WTC11 (cell line): ENCODE data around the gene MARCKSL1. TPM values are rescaled to one million over a fixed set of nuclear protein-coding genes. Genes with fewer than 3 reads are reported as not detected.

Experiments used
- ATAC-seq: fragments of 200-7000 bp; cut with Tn5 transposase; 2 replicates; pipeline ENCODE4 v1.10.0; 2021; ENCODE audit warnings: mild to moderate bottlenecking, moderate library complexity
- CTCF ChIA-PET: fragments of 300-600 bp; sonication (Branson Sonifier 250); formaldehyde crosslinking; loops from one replicate; lab custom pipeline; 2021; ENCODE audit warnings: antibody characterized with exemption; lab: Charles Lee
- POLR2A ChIA-PET: fragments of 350-600 bp; sonication (Branson Sonifier 250); formaldehyde crosslinking; loops from one replicate; lab custom pipeline; 2021; ENCODE audit warnings: antibody characterized with exemption; lab: Charles Lee
- DNase-seq: peaks from one replicate; pipeline ENCODE4 v3.0.0; 2021; ENCODE audit warnings: low spot score
- H3K27ac Mint-ChIP-seq: 2 replicates; pipeline ENCODE4 v1.8.0; 2021; ENCODE audit warnings: mixed read lengths
- H3K27me3 Mint-ChIP-seq: 2 replicates; pipeline ENCODE4 v1.8.0; 2021; ENCODE audit warnings: low read depth, mild to moderate bottlenecking, moderate library complexity, mixed read lengths
- H3K36me3 Mint-ChIP-seq: 2 replicates; pipeline ENCODE4 v1.8.0; 2021; ENCODE audit warnings: mixed read lengths
- H3K4me1 Mint-ChIP-seq: 2 replicates; pipeline ENCODE4 v1.8.0; 2022; ENCODE audit warnings: mixed read lengths
- H3K4me3 Mint-ChIP-seq: 2 replicates; pipeline ENCODE4 v1.8.0; 2021; ENCODE audit warnings: mild to moderate bottlenecking, moderate library complexity, mixed read lengths
- H3K9me3 Mint-ChIP-seq: 2 replicates; pipeline ENCODE4 v1.8.0; 2021; ENCODE audit warnings: mixed read lengths
- AFF4 ChIP-seq: sonication (generic); formaldehyde crosslinking; IDR thresholded peaks from 2 replicates; pipeline ENCODE4 v1.8.1; 2023; ENCODE audit warnings: mild to moderate bottlenecking, missing genetic modification reagents, borderline replicate concordance
- CREB1 ChIP-seq: sonication (generic); formaldehyde crosslinking; IDR thresholded peaks from 2 replicates; pipeline ENCODE4 v1.8.0; 2023; ENCODE audit warnings: mild to moderate bottlenecking, missing genetic modification reagents
- CREM ChIP-seq: sonication (generic); formaldehyde crosslinking; IDR thresholded peaks from 2 replicates; pipeline ENCODE4 v1.8.1; 2022; ENCODE audit warnings: mild to moderate bottlenecking, missing genetic modification reagents, moderate library complexity
- E2F1 ChIP-seq: sonication (generic); formaldehyde crosslinking; IDR thresholded peaks from 2 replicates; pipeline ENCODE4 v1.8.0; 2022; ENCODE audit warnings: mild to moderate bottlenecking, missing genetic modification reagents
- E2F5 ChIP-seq: sonication (generic); formaldehyde crosslinking; IDR thresholded peaks from 2 replicates; pipeline ENCODE4 v1.8.1; 2022; ENCODE audit warnings: mild to moderate bottlenecking, moderate library complexity, missing genetic modification reagents
- EMX1 ChIP-seq: fragments of 250-450 bp; sonication (Bioruptor Pico); IDR thresholded peaks from 2 replicates; pipeline ENCODE4 v1.8.0; 2021; ENCODE audit warnings: mild to moderate bottlenecking
- FOXP1 ChIP-seq: sonication (generic); formaldehyde crosslinking; IDR thresholded peaks from 2 replicates; pipeline ENCODE4 v1.8.0; 2022; ENCODE audit warnings: missing genetic modification reagents, mild to moderate bottlenecking, moderate library complexity, borderline replicate concordance
- GABPB1 ChIP-seq: sonication (generic); formaldehyde crosslinking; IDR thresholded peaks from 2 replicates; pipeline ENCODE4 v1.8.1; 2023; ENCODE audit warnings: mild to moderate bottlenecking, missing genetic modification reagents
- GRHL2 ChIP-seq: fragments of 250-450 bp; sonication (Bioruptor Pico); IDR thresholded peaks from 2 replicates; pipeline ENCODE4 v1.8.0; 2022; ENCODE audit warnings: mild to moderate bottlenecking, moderate library complexity; ENCODE audit not compliant: insufficient replicate concordance, severe bottlenecking
- JAZF1 ChIP-seq: fragments of 250-450 bp; sonication (Bioruptor Pico); IDR thresholded peaks from 2 replicates; pipeline ENCODE4 v1.9.0; 2021; ENCODE audit warnings: moderate library complexity, mild to moderate bottlenecking, inconsistent platforms
- KAT7 ChIP-seq: sonication (generic); formaldehyde crosslinking; IDR thresholded peaks from 2 replicates; pipeline ENCODE4 v1.8.1; 2023; ENCODE audit warnings: missing genetic modification reagents, mild to moderate bottlenecking, borderline replicate concordance
- MAX ChIP-seq: sonication (generic); formaldehyde crosslinking; IDR thresholded peaks from 2 replicates; pipeline ENCODE4 v1.8.0; 2022; ENCODE audit warnings: mild to moderate bottlenecking, missing genetic modification reagents
- NFE2L1 ChIP-seq: sonication (generic); formaldehyde crosslinking; IDR thresholded peaks from 2 replicates; pipeline ENCODE4 v1.8.1; 2023; ENCODE audit warnings: missing genetic modification reagents
- NR2C2 ChIP-seq: sonication (generic); formaldehyde crosslinking; IDR thresholded peaks from 2 replicates; pipeline ENCODE4 v1.8.0; 2022; ENCODE audit warnings: mild to moderate bottlenecking, missing genetic modification reagents
- SMAD4 ChIP-seq: sonication (generic); formaldehyde crosslinking; IDR thresholded peaks from 2 replicates; pipeline ENCODE4 v1.8.0; 2022; ENCODE audit warnings: mild to moderate bottlenecking, missing genetic modification reagents
- TEAD1 ChIP-seq: sonication (generic); formaldehyde crosslinking; IDR thresholded peaks from 2 replicates; pipeline ENCODE4 v1.8.0; 2022; ENCODE audit warnings: mild to moderate bottlenecking, missing genetic modification reagents
- ZBTB21 ChIP-seq: sonication (generic); formaldehyde crosslinking; IDR thresholded peaks from 2 replicates; pipeline ENCODE4 v1.8.1; 2023; ENCODE audit warnings: mild to moderate bottlenecking, missing genetic modification reagents, borderline replicate concordance
- ZBTB43 ChIP-seq: sonication (generic); formaldehyde crosslinking; IDR thresholded peaks from 2 replicates; pipeline ENCODE4 v1.8.1; 2023; ENCODE audit warnings: mild to moderate bottlenecking, missing genetic modification reagents
- ZNF263 ChIP-seq: sonication (generic); formaldehyde crosslinking; IDR thresholded peaks from 2 replicates; pipeline ENCODE4 v1.8.1; 2022; ENCODE audit warnings: low read depth, mild to moderate bottlenecking, moderate library complexity, missing genetic modification reagents
- ZNF396 ChIP-seq: fragments of 250-450 bp; sonication (Bioruptor Pico); IDR thresholded peaks from 2 replicates; pipeline ENCODE4 v1.8.0; 2021; ENCODE audit warnings: mild to moderate bottlenecking, moderate library complexity, borderline replicate concordance
- ZNF423 ChIP-seq: fragments of 250-450 bp; sonication (Bioruptor Pico); IDR thresholded peaks from 2 replicates; pipeline ENCODE4 v2.1.2; 2022; ENCODE audit warnings: mild to moderate bottlenecking, moderate library complexity
- ZNF425 ChIP-seq: fragments of 250-450 bp; sonication (Bioruptor Pico); conservative IDR thresholded peaks from 2 replicates; pipeline ENCODE4 v1.9.0; 2021; ENCODE audit warnings: mild to moderate bottlenecking
- ZNF671 ChIP-seq: fragments of 250-450 bp; sonication (Bioruptor Pico); IDR thresholded peaks from 2 replicates; pipeline ENCODE4 v1.8.0; 2021; ENCODE audit warnings: mild to moderate bottlenecking
- total RNA-seq: library from RNA; stranded (reverse); gene quantifications from 3 replicates; pipeline ENCODE4 v1.2.3, GENCODE V29; 2021

MARCKSL1 gene
- total RNA-seq, 1 experiment from 2014 or later = 450 TPM

GRCh38 chr1:32361308-32361673 is 25.3 kb upstream of the MARCKSL1 start (continued):
- TF ChIP-seq JAZF1 (CRISPR knock-in tag) (no peak), CREB1 (CRISPR knock-in tag) (peak; percentile 51; the same call in 1 of the 2 replicates), ZBTB21 (CRISPR knock-in tag) (peak; percentile 85), CREM (CRISPR knock-in tag) (no peak; the same call in 1 of the 2 replicates), NFE2L1 (CRISPR knock-in tag) (peak; percentile 76; the same call in 1 of the 2 replicates), GRHL2 (CRISPR knock-in tag) (no peak), ZNF263 (no peak), SMAD4 (peak; percentile 62; the same call in 1 of the 2 replicates), KAT7 (CRISPR knock-in tag) (no peak), ZNF396 (no peak), ZNF423 (CRISPR knock-in tag) (no peak), ZNF425 (CRISPR knock-in tag) (no peak), AFF4 (0 out of 2 replicates have a peak, but pooled peaks have one; percentile 17), MAX (CRISPR knock-in tag) (peak; percentile 98), E2F1 (no peak; the same call in 1 of the 2 replicates), NR2C2 (0 out of 2 replicates have a peak, but pooled peaks have one; percentile 60), ZBTB43 (CRISPR knock-in tag) (0 out of 2 replicates have a peak, but pooled peaks have one; percentile 69)

GRCh38 chr1:32358435-32358834 is 22.4 kb upstream of the MARCKSL1 start:
- POLR2A ChIA-PET = no interaction called here
- Mint-ChIP-seq H3K27me3 (peaks cover 56% of the 10 kb centered on the region), H3K4me1 (peaks cover 18% of the 10 kb centered on the region), H3K9me3 (no peaks in the 10 kb centered on the region), H3K36me3 (no peaks in the 10 kb centered on the region; the same call in 1 of the 2 replicates), H3K4me3 (no peak overlapping the region), H3K27ac (no peak overlapping the region)
- DNase-seq (no peak), ATAC-seq (no peak)
- CTCF ChIA-PET = no interaction called here
- TF ChIP-seq TEAD1 = no peak
- no peak for TF ChIP-seq ZNF671 (CRISPR knock-in tag)
- TF ChIP-seq NFE2L1 (CRISPR knock-in tag) = no peak
- TF ChIP-seq GABPB1 (CRISPR knock-in tag) = no peak
- no peak for TF ChIP-seq E2F5
- no peak for TF ChIP-seq FOXP1
- TF ChIP-seq EMX1 (CRISPR knock-in tag) = no peak
